GM18867 (cell line): ENCODE measurements around the gene DAAM2.

ENCODE experiments used
- ATAC-seq: cut with Tn5 transposase; IDR thresholded peaks from one replicate; pipeline ENCODE4 v1.9.1; 2021; ENCODE audit warnings: mild to moderate bottlenecking, moderate library complexity; ENCODE audit not compliant: unreplicated experiment

DAAM2 gene

GRCh38 chr6:39947611-39948068 is 155.5 kb downstream of the DAAM2 start:
- ATAC-seq: no peak

GRCh38 chr6:39948199-39948791 is 156.1 kb downstream of the DAAM2 start:
- ATAC-seq: no peak

- no peak for ATAC-seq
Observed at GRCh38 chr6:39950125-39950720, 158.0 kb downstream of the DAAM2 start.

- no peak for ATAC-seq
Observed at GRCh38 chr6:39951191-39951590, 159.0 kb downstream of the DAAM2 start.

- ATAC-seq: no peak
Observed at GRCh38 chr6:39951716-39952115, 159.5 kb downstream of the DAAM2 start.

- ATAC-seq: no peak
Observed at GRCh38 chr6:39952167-39952566, 160.0 kb downstream of the DAAM2 start.

GRCh38 chr6:39953076-39953618 is 161.0 kb downstream of the DAAM2 start:
- no peak for ATAC-seq
